A549 (cell line): ENCODE results near the gene METTL25B.

Experiments
- CTCF ChIP-seq: fragments of >200 bp; sonication (Bioruptor Twin); formaldehyde crosslinking; IDR thresholded peaks from 3 replicates; pipeline ENCODE4 v1.5.1; 2016
- HOXB5 ChIP-seq: fragments of 250-450 bp; sonication (Bioruptor Pico); IDR thresholded peaks from 2 replicates; pipeline ENCODE4 v1.5.0; 2020; ENCODE audit warnings: mild to moderate bottlenecking, moderate library complexity
- MAX ChIP-seq: IDR thresholded peaks from 2 replicates; pipeline ENCODE4 v1.6.1; 2012
- NFE2L2 ChIP-seq: fragments of 150-350 bp; conservative IDR thresholded peaks from 2 replicates; pipeline ENCODE4 v1.6.1; 2014; ENCODE audit warnings: low read length
- POLR2A ChIP-seq: IDR thresholded peaks from 2 replicates; pipeline ENCODE4 v1.6.1; 2012; ENCODE audit warnings: mild to moderate bottlenecking, low read length
- SREBF2 ChIP-seq: fragments of 450-650 bp; IDR thresholded peaks from 2 replicates; pipeline ENCODE4 v1.6.1; 2014; ENCODE audit warnings: mild to moderate bottlenecking, moderate library complexity
- USF2 ChIP-seq: fragments of 450-650 bp; IDR thresholded peaks from 2 replicates; pipeline ENCODE4 v1.6.1; 2014; ENCODE audit warnings: antibody characterized with exemption

- TF ChIP-seq POLR2A, result no peak
- no peak for TF ChIP-seq NFE2L2
- TF ChIP-seq CTCF, result no peak
- TF ChIP-seq SREBF2, result no peak
- TF ChIP-seq HOXB5 (CRISPR knock-in tag), result no peak
- no peak for TF ChIP-seq USF2
- no peak for TF ChIP-seq MAX
Measured at GRCh38 chr1:156760796-156761104, 32.5 kb downstream of the METTL25B start.
